ENCODE results near the gene UFSP2. TPM values are rescaled to one million over a fixed set of nuclear protein-coding genes. Genes with fewer than 3 reads are reported as not detected.

UFSP2 gene
- total and polyA plus RNA-seq, 2 experiments from 2014 or later = 29.0 to 53.0 TPM

DNA sequence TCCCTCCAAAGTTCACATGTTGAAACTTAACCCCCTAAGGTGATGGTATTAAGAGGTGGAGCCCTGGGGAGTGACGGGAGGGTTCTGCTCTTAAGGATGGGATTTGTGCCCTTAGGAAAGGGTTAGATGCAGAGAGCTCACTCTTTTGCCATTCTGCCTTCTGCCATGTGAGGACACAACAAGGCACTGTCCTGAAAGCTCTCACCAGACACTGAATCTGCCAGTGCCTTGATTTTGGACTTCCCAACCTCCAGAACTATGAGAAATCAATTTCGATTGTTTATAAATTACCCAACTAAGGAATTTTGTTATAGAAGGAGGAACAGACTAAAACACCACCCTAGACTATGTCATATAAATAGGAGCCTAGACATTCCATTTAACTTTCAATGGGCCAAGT is 41.7 kb downstream of the UFSP2 start (continued):
- TF ChIP-seq, protein P1, sequence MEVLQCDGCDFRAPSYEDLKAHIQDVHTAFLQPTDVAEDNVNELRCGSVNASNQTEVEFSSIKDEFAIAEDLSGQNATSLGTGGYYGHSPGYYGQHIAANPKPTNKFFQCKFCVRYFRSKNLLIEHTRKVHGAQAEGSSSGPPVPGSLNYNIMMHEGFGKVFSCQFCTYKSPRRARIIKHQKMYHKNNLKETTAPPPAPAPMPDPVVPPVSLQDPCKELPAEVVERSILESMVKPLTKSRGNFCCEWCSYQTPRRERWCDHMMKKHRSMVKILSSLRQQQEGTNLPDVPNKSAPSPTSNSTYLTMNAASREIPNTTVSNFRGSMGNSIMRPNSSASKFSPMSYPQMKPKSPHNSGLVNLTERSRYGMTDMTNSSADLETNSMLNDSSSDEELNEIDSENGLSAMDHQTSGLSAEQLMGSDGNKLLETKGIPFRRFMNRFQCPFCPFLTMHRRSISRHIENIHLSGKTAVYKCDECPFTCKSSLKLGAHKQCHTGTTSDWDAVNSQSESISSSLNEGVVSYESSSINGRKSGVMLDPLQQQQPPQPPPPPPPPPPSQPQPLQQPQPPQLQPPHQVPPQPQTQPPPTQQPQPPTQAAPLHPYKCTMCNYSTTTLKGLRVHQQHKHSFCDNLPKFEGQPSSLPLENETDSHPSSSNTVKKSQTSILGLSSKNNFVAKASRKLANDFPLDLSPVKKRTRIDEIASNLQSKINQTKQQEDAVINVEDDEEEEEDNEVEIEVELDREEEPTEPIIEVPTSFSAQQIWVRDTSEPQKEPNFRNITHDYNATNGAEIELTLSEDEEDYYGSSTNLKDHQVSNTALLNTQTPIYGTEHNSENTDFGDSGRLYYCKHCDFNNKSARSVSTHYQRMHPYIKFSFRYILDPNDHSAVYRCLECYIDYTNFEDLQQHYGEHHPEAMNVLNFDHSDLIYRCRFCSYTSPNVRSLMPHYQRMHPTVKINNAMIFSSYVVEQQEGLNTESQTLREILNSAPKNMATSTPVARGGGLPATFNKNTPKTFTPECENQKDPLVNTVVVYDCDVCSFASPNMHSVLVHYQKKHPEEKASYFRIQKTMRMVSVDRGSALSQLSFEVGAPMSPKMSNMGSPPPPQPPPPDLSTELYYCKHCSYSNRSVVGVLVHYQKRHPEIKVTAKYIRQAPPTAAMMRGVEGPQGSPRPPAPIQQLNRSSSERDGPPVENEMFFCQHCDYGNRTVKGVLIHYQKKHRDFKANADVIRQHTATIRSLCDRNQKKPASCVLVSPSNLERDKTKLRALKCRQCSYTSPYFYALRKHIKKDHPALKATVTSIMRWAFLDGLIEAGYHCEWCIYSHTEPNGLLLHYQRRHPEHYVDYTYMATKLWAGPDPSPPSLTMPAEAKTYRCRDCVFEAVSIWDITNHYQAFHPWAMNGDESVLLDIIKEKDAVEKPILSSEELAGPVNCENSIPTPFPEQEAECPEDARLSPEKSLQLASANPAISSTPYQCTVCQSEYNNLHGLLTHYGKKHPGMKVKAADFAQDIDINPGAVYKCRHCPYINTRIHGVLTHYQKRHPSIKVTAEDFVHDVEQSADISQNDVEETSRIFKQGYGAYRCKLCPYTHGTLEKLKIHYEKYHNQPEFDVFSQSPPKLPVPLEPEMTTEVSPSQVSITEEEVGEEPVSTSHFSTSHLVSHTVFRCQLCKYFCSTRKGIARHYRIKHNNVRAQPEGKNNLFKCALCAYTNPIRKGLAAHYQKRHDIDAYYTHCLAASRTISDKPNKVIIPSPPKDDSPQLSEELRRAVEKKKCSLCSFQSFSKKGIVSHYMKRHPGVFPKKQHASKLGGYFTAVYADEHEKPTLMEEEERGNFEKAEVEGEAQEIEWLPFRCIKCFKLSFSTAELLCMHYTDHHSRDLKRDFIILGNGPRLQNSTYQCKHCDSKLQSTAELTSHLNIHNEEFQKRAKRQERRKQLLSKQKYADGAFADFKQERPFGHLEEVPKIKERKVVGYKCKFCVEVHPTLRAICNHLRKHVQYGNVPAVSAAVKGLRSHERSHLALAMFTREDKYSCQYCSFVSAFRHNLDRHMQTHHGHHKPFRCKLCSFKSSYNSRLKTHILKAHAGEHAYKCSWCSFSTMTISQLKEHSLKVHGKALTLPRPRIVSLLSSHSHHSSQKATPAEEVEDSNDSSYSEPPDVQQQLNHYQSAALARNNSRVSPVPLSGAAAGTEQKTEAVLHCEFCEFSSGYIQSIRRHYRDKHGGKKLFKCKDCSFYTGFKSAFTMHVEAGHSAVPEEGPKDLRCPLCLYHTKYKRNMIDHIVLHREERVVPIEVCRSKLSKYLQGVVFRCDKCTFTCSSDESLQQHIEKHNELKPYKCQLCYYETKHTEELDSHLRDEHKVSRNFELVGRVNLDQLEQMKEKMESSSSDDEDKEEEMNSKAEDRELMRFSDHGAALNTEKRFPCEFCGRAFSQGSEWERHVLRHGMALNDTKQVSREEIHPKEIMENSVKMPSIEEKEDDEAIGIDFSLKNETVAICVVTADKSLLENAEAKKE (CRISPR knock-in tag; IDR thresholded peaks at IDR 0.05) = no peak
- TF ChIP-seq EZH2 (IDR thresholded peaks at IDR 0.05; ENCODE audit: low read depth, unreplicated experiment) = no peak
- TF ChIP-seq JUNB (IDR thresholded peaks at IDR 0.05; ENCODE audit: unreplicated experiment) = no peak
- TF ChIP-seq STAT1 (IDR thresholded peaks at IDR 0.05; ENCODE audit: unreplicated experiment) = no peak
- TF ChIP-seq POLR2AphosphoS5 (IDR thresholded peaks at IDR 0.05; ENCODE audit: low read depth) = no peak
- no peak for TF ChIP-seq ZNF331 (CRISPR knock-in tag; IDR thresholded peaks at IDR 0.05; ENCODE audit: low read depth)

DNA sequence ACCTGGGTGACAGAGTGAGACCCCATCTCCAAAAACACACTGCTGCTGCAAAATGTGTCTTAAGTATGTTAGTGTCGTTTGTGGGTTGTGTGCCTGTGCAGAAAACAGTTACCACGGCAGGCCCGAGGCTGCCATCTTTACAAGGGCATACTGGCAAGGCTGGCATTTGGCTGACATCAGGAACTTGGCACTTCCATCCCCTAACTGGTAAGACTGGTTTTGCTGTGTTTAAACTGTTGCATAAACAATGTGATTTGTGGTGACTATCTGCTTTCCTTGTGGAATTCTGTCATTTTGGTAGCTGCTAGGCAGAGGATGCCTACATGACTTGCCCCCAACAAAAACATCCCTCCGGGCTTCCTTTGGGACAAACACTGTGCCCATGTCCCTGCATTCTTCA is 42.3 kb downstream of the UFSP2 start:
- Histone ChIP-seq H4K20me1 (replicated peaks; ENCODE audit: insufficient read depth) (no peaks in the 10 kb centered on the region), H3K4me3 (no peak overlapping the region), H3K9me2 (ENCODE audit: insufficient read depth) (no peaks in the 10 kb centered on the region), H3K27ac (ENCODE audit: low read depth) (no peak overlapping the region), H3F3A (replicated peaks; ENCODE audit: low read depth) (no peaks in the 10 kb centered on the region), H3K4me1 (ENCODE audit: insufficient read depth) (no peaks in the 10 kb centered on the region), H3K79me2 (replicated peaks; ENCODE audit: insufficient read depth) (no peaks in the 10 kb centered on the region), H2AFZ (no peak overlapping the region), H3K4me2 (no peak overlapping the region), H3K36me3 (ENCODE audit: insufficient read depth) (no peaks in the 10 kb centered on the region), H3K27me3 (ENCODE audit: insufficient read depth) (no peaks in the 10 kb centered on the region)
- Mint-ChIP-seq H3K27me3 (ENCODE audit: insufficient read depth, low read depth, poor library complexity) (peaks cover 4% of the 10 kb centered on the region), H3K27ac (no peak overlapping the region), H3K4me1 (0 out of 3 replicates have a peak, but pooled peaks cover 2% of the 10 kb centered on the region), H3K36me3 (ENCODE audit: low read depth) (peaks cover 10% of the 10 kb centered on the region), H3K4me3 (no peak overlapping the region), H3K9me3 (peaks cover 9% of the 10 kb centered on the region; the same call in 2 of the 3 replicates)
- ATAC-seq = no peak
- DNase-seq (ENCODE audit: low spot score) = no peak
- TF ChIP-seq, protein P2, sequence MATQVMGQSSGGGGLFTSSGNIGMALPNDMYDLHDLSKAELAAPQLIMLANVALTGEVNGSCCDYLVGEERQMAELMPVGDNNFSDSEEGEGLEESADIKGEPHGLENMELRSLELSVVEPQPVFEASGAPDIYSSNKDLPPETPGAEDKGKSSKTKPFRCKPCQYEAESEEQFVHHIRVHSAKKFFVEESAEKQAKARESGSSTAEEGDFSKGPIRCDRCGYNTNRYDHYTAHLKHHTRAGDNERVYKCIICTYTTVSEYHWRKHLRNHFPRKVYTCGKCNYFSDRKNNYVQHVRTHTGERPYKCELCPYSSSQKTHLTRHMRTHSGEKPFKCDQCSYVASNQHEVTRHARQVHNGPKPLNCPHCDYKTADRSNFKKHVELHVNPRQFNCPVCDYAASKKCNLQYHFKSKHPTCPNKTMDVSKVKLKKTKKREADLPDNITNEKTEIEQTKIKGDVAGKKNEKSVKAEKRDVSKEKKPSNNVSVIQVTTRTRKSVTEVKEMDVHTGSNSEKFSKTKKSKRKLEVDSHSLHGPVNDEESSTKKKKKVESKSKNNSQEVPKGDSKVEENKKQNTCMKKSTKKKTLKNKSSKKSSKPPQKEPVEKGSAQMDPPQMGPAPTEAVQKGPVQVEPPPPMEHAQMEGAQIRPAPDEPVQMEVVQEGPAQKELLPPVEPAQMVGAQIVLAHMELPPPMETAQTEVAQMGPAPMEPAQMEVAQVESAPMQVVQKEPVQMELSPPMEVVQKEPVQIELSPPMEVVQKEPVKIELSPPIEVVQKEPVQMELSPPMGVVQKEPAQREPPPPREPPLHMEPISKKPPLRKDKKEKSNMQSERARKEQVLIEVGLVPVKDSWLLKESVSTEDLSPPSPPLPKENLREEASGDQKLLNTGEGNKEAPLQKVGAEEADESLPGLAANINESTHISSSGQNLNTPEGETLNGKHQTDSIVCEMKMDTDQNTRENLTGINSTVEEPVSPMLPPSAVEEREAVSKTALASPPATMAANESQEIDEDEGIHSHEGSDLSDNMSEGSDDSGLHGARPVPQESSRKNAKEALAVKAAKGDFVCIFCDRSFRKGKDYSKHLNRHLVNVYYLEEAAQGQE (IDR thresholded peaks at IDR 0.05; ENCODE audit: unreplicated experiment) = no peak
- no peak for TF ChIP-seq ZNF114 (CRISPR knock-in tag; IDR thresholded peaks at IDR 0.05)
- TF ChIP-seq, protein P3, sequence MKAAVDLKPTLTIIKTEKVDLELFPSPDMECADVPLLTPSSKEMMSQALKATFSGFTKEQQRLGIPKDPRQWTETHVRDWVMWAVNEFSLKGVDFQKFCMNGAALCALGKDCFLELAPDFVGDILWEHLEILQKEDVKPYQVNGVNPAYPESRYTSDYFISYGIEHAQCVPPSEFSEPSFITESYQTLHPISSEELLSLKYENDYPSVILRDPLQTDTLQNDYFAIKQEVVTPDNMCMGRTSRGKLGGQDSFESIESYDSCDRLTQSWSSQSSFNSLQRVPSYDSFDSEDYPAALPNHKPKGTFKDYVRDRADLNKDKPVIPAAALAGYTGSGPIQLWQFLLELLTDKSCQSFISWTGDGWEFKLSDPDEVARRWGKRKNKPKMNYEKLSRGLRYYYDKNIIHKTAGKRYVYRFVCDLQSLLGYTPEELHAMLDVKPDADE (IDR thresholded peaks at IDR 0.05) = no peak
- TF ChIP-seq CREB1 (CRISPR knock-in tag; IDR thresholded peaks at IDR 0.05; ENCODE audit: low read depth) = no peak
- TF ChIP-seq EZH2phosphoT487 (IDR thresholded peaks at IDR 0.05; ENCODE audit: unreplicated experiment) = no peak
- TF ChIP-seq, protein P4, sequence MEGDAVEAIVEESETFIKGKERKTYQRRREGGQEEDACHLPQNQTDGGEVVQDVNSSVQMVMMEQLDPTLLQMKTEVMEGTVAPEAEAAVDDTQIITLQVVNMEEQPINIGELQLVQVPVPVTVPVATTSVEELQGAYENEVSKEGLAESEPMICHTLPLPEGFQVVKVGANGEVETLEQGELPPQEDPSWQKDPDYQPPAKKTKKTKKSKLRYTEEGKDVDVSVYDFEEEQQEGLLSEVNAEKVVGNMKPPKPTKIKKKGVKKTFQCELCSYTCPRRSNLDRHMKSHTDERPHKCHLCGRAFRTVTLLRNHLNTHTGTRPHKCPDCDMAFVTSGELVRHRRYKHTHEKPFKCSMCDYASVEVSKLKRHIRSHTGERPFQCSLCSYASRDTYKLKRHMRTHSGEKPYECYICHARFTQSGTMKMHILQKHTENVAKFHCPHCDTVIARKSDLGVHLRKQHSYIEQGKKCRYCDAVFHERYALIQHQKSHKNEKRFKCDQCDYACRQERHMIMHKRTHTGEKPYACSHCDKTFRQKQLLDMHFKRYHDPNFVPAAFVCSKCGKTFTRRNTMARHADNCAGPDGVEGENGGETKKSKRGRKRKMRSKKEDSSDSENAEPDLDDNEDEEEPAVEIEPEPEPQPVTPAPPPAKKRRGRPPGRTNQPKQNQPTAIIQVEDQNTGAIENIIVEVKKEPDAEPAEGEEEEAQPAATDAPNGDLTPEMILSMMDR (conservative IDR thresholded peaks at IDR 0.05; ENCODE audit: low read depth in 2 of 2) = no peak
- no peak for TF ChIP-seq NANOG (IDR thresholded peaks at IDR 0.05; ENCODE audit: borderline replicate concordance)
